Measurements from ENCODE around the gene MEI1. TPM values are rescaled to one million over a fixed set of nuclear protein-coding genes. Genes with fewer than 3 reads are reported as not detected.

MEI1 gene
- total RNA-seq, 1 experiment from 2014 or later: 0.24 TPM

DNA sequence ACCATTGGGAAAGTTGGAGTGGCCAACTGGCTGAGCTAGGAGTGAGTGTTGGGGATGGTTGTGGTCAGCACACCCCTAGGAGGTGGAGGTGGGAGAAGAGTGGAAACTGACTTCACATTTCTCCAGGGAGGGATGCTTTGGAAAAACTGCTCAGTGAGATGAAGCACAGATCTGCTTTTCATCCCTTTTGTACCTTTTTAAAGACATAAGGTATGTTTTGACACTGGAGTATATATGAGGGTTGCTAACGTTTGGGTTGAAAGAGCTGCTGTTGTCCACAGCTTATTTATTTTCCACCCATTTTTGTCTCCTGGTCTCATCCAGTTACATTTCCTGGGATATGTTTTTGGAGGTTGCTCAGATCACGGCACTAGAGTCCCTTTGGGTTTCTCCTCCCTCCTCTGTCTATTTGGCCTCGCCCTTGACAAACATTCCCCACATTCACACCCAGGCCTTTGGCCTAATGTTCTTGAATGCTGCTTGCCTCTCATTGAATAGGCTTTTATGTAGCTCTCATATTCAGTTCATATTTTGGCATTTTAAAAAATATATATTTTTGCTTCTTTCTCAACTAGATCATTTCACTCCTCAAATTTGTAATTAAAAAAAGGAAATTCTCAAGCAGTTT, 141.9 kb downstream of the MEI1 start:
- Histone ChIP-seq H3K4me1 (ENCODE audit: insufficient read depth, low read length, poor library complexity, severe bottlenecking) (peaks cover 33% of the 10 kb centered on the region), H3K27me3 (replicated peaks; ENCODE audit: insufficient read depth, low read depth, low read length, poor library complexity) (no peaks in the 10 kb centered on the region), H3K27ac (ENCODE audit: low read depth, low read length, poor library complexity, severe bottlenecking) (peak overlapping the region; percentile 14), H3K4me3 (ENCODE audit: low read depth, low read length, poor library complexity, severe bottlenecking) (no peak overlapping the region), H3K9me3 (ENCODE audit: low read depth, low read length, poor library complexity, severe bottlenecking) (no peaks in the 10 kb centered on the region), H3K36me3 (ENCODE audit: insufficient read depth, low read length, poor library complexity, severe bottlenecking) (peaks cover 61% of the 10 kb centered on the region)
- TF ChIP-seq, protein P1, sequence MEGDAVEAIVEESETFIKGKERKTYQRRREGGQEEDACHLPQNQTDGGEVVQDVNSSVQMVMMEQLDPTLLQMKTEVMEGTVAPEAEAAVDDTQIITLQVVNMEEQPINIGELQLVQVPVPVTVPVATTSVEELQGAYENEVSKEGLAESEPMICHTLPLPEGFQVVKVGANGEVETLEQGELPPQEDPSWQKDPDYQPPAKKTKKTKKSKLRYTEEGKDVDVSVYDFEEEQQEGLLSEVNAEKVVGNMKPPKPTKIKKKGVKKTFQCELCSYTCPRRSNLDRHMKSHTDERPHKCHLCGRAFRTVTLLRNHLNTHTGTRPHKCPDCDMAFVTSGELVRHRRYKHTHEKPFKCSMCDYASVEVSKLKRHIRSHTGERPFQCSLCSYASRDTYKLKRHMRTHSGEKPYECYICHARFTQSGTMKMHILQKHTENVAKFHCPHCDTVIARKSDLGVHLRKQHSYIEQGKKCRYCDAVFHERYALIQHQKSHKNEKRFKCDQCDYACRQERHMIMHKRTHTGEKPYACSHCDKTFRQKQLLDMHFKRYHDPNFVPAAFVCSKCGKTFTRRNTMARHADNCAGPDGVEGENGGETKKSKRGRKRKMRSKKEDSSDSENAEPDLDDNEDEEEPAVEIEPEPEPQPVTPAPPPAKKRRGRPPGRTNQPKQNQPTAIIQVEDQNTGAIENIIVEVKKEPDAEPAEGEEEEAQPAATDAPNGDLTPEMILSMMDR (conservative IDR thresholded peaks at IDR 0.05; ENCODE audit: low read depth, low read length): no peak
- no peak for TF ChIP-seq EZH2 (IDR thresholded peaks at IDR 0.05; ENCODE audit: borderline replicate concordance, low read depth, low read length, poor library complexity, severe bottlenecking)
- no peak for DNase-seq (ENCODE audit: low spot score)
- intact Hi-C loops (cut with micrococcal nuclease; ENCODE audit: unreplicated experiment): no loop called here
- ChIA-PET CTCF (no interaction called here), POLR2A (ENCODE audit: low non-redundant PET) (no interaction called here)
- BruUV-seq (replicated peaks): no TSS peak

DNA sequence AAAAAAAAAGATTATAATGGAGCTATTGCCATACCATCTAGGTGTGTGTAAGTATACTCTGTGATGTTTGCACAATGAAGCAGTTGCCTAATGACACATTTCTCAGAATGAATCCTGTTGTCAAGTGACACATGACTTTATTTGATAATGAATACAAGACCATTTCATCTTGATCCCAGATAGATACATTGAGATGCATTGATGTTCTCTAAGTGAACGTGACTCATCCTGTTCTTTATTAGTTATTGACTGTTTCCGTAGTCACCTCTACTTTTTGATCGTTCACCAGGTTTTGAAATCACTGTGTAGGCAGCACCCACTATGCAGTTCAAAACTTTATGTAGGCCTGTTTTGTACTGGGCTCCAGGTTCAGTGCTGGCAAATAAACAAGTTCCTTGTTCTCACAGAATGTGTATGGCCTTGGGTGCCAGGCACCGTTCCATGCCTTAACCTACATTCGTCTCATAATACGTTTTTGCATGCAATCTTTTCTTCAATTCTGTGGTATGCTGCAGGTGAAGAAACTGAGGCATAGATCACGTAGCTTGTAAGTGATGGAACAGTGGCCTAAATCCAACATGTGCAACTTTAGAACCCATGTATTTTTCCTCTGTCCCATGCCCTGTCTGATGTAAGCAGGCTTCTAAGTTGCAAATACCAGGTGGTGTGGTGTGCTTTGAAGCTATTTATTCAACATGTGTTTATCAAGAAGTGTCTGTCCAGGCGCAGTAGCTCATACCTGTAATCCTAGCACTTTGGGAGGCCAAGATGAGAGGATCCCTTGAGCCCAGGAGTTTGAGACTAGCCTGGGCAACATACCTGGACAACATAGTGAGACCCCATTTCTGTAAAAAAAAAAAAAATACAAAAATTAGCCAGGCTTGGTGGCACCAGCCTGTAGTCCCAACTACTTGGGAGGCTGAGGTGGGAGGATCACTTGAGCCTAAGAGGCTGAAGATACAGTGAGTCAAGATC, 144.0 kb downstream of the MEI1 start:
- H3K4me1 ChIP-seq (ENCODE audit: insufficient read depth, low read length, poor library complexity, severe bottlenecking): peaks cover 35% of the 10 kb centered on the region
- H3K9me3 ChIP-seq (ENCODE audit: low read depth, low read length, poor library complexity, severe bottlenecking): no peaks in the 10 kb centered on the region
- ChIA-PET CTCF (interaction anchor here (0.6 kb wide), 1 partner anchor 13 kb away, joined by 6 read pairs; no protein-coding TSS in a partner anchor), POLR2A (ENCODE audit: low non-redundant PET) (interaction anchor here (0.7 kb wide), 1 partner anchor 11 kb away, joined by 10 read pairs; no protein-coding TSS in a partner anchor)
- H3K27me3 ChIP-seq (replicated peaks; ENCODE audit: insufficient read depth, low read depth, low read length, poor library complexity): no peaks in the 10 kb centered on the region
- intact Hi-C loops (cut with micrococcal nuclease; ENCODE audit: unreplicated experiment): no loop called here
- H3K36me3 ChIP-seq (ENCODE audit: insufficient read depth, low read length, poor library complexity, severe bottlenecking): peaks cover 45% of the 10 kb centered on the region
- TF ChIP-seq EZH2 (IDR thresholded peaks at IDR 0.05; ENCODE audit: borderline replicate concordance, low read depth, low read length, poor library complexity, severe bottlenecking): no peak
- no peak overlapping the region for H3K27ac ChIP-seq (ENCODE audit: low read depth, low read length, poor library complexity, severe bottlenecking)
- BruUV-seq (replicated peaks): no TSS peak
- no peak for DNase-seq (ENCODE audit: low spot score)
- no peak overlapping the region for H3K4me3 ChIP-seq (ENCODE audit: low read depth, low read length, poor library complexity, severe bottlenecking)

DNA sequence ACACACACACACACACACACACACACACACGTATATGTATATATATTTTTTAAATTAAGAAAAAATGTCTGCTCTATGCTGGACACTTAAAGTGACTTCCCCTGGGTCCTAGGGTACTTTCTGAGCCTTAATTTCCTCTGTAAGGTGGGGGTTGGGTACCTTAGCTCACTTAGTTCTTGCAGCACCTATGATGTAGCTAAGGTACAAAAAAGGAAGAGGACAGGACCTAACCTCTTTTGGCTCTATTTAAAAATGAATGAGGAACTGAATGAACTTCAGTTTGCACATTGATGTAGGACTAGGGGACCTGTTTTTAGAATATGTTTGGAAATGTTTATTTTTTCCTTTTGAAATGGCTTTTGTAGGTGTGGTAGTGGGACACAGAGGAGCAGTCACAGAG, 144.7 kb downstream of the MEI1 start:
- no peaks in the 10 kb centered on the region for H3K9me3 ChIP-seq (ENCODE audit: low read depth, low read length, poor library complexity, severe bottlenecking)
- H3K27ac ChIP-seq (ENCODE audit: low read depth, low read length, poor library complexity, severe bottlenecking): no peak overlapping the region
- no peak for DNase-seq (ENCODE audit: low spot score)
- peaks cover 32% of the 10 kb centered on the region for H3K4me1 ChIP-seq (ENCODE audit: insufficient read depth, low read length, poor library complexity, severe bottlenecking)
- peaks cover 41% of the 10 kb centered on the region for H3K36me3 ChIP-seq (ENCODE audit: insufficient read depth, low read length, poor library complexity, severe bottlenecking)
- TF ChIP-seq, protein P1 (conservative IDR thresholded peaks at IDR 0.05; ENCODE audit: low read depth, low read length): no peak
- no peak for TF ChIP-seq EZH2 (IDR thresholded peaks at IDR 0.05; ENCODE audit: borderline replicate concordance, low read depth, low read length, poor library complexity, severe bottlenecking)
- H3K4me3 ChIP-seq (ENCODE audit: low read depth, low read length, poor library complexity, severe bottlenecking): no peak overlapping the region
- no peaks in the 10 kb centered on the region for H3K27me3 ChIP-seq (replicated peaks; ENCODE audit: insufficient read depth, low read depth, low read length, poor library complexity)
- POLR2A ChIA-PET (ENCODE audit: low non-redundant PET): interaction anchor here (0.6 kb wide), 1 partner anchor 8 kb away, joined by 17 read pairs; no protein-coding TSS in a partner anchor
- intact Hi-C loops (cut with micrococcal nuclease; ENCODE audit: unreplicated experiment): no loop called here
- CTCF ChIA-PET: interaction anchor here (0.6 to 0.7 kb wide), 2 partner anchors 12 to 13 kb away, joined by 3 to 6 read pairs; no protein-coding TSS in a partner anchor
- BruUV-seq (replicated peaks): no TSS peak

Data from A673 (cell line).